ENCODE measurements around the gene PRKN.

DNA sequence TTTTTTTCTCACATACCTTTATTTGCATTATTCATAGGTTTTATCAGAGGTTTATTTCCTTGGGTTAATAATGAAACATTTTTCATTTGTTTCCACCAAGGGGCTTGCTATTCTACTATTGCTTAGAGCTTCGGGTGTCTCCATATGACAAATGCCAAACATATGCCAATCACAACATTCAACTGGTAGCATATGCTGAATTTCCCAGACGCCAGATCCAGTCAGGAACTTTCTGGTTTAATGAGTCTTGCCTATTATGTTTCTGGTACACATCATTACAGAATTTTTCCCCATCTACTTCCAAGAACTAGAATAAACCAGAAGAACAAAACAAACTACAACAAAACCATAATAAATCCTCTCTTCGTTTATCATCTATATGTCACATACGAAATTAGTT, 180.7 kb downstream of the PRKN start:
- TF ChIP-seq, protein P1, sequence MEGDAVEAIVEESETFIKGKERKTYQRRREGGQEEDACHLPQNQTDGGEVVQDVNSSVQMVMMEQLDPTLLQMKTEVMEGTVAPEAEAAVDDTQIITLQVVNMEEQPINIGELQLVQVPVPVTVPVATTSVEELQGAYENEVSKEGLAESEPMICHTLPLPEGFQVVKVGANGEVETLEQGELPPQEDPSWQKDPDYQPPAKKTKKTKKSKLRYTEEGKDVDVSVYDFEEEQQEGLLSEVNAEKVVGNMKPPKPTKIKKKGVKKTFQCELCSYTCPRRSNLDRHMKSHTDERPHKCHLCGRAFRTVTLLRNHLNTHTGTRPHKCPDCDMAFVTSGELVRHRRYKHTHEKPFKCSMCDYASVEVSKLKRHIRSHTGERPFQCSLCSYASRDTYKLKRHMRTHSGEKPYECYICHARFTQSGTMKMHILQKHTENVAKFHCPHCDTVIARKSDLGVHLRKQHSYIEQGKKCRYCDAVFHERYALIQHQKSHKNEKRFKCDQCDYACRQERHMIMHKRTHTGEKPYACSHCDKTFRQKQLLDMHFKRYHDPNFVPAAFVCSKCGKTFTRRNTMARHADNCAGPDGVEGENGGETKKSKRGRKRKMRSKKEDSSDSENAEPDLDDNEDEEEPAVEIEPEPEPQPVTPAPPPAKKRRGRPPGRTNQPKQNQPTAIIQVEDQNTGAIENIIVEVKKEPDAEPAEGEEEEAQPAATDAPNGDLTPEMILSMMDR (IDR thresholded peaks at IDR 0.05; ENCODE audit: low read depth, low read length), result no peak
- TF ChIP-seq EZH2phosphoT487 (IDR thresholded peaks at IDR 0.05; ENCODE audit: low read depth), result no peak

All from OCI-LY3 (cell line).